NCI-H1105 (cell line): ENCODE measurements around the gene CACNA1B.
"Not testable (repeated sequence)": the region's sequence is repeated elsewhere in the genome, so short reads cannot be mapped to it uniquely, and the experiment has no call there.

Source experiments
- DNase-seq: peaks from one replicate; lab custom pipeline; 2025; lab: John Stamatoyannopoulos, UW

CACNA1B gene

GRCh38 chr9:138117101-138117750 lies 239.6 kb downstream of the CACNA1B start:
- no peak for DNase-seq

GRCh38 chr9:138117836-138118235 lies 240.3 kb downstream of the CACNA1B start:
- no peak for DNase-seq

GRCh38 chr9:138118601-138119071 lies 241.1 kb downstream of the CACNA1B start:
- no peak for DNase-seq

GRCh38 chr9:138119202-138120027 lies 241.8 kb downstream of the CACNA1B start:
- no peak for DNase-seq

GRCh38 chr9:138120072-138120471 lies 242.5 kb downstream of the CACNA1B start:
- no peak for DNase-seq

GRCh38 chr9:138120511-138121437 lies 243.2 kb downstream of the CACNA1B start:
- DNase-seq = no peak

- DNase-seq = no peak
Observed at GRCh38 chr9:138121438-138122050, 244.0 kb downstream of the CACNA1B start.

- DNase-seq = no peak
Observed at GRCh38 chr9:138122201-138122600, 244.6 kb downstream of the CACNA1B start.

GRCh38 chr9:138122676-138123075 lies 245.1 kb downstream of the CACNA1B start:
- DNase-seq = no peak

GRCh38 chr9:138123086-138123485 lies 245.5 kb downstream of the CACNA1B start:
- no peak for DNase-seq

- DNase-seq = not testable (repeated sequence)
Observed at GRCh38 chr9:138126090-138126857, 248.7 kb downstream of the CACNA1B start.

- not testable (repeated sequence) for DNase-seq
Observed at GRCh38 chr9:138126858-138127584, 249.4 kb downstream of the CACNA1B start.

- not testable (repeated sequence) for DNase-seq
Observed at GRCh38 chr9:138128027-138128426, 250.4 kb downstream of the CACNA1B start.

- DNase-seq = not testable (repeated sequence)
Observed at GRCh38 chr9:138129318-138129717, 251.7 kb downstream of the CACNA1B start.

GRCh38 chr9:138132946-138133705 lies 255.5 kb downstream of the CACNA1B start:
- DNase-seq = not testable (repeated sequence)

GRCh38 chr9:138134581-138134980 lies 257.0 kb downstream of the CACNA1B start:
- not testable (repeated sequence) for DNase-seq

- DNase-seq = not testable (repeated sequence)
Observed at GRCh38 chr9:138139096-138139495, 261.5 kb downstream of the CACNA1B start.

- not testable (repeated sequence) for DNase-seq
Observed at GRCh38 chr9:138140980-138141379, 263.4 kb downstream of the CACNA1B start.

GRCh38 chr9:138142528-138143244 lies 265.1 kb downstream of the CACNA1B start:
- DNase-seq = not testable (repeated sequence)
